ENCODE data around the gene PLCH2.

GRCh38 chr1:2520206-2520605, 44.1 kb downstream of the PLCH2 start:
- TF ChIP-seq CTCF (conservative IDR thresholded peaks at IDR 0.05; ENCODE audit: low read length): no peak
- TF ChIP-seq EZH2phosphoT487 (IDR thresholded peaks at IDR 0.05; ENCODE audit: borderline replicate concordance, low read depth, low read length): no peak
